ENCODE results near the gene GRK5.

DNA sequence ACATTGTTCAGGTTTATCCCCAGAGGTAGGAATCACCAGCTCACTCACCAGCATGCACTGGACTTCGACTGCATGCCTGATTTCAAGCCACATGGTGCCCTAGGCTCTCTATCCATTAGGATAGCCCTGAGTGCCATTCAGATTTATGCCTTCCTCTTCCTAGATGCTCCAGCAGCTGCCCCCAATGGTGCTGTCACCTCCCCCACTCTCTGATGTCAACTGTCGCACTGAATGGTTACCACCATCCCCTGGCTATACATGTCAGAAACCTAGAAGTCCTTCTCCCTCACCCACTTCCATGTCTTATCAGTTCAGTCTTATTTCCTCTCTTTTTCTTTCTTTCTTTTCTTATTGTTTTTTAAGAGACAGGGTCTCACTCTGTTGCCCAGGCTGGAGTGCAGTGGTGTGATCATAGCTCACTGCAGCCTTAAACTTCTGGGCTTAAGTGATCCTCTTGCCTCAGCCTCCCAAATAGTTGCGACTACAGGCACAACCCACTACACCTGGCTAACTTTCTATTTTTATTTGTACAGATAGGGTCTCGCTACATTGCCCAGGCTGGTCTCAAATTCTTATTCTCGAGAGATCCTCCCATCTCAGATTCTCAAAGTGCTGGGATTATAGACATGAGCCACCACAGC is 44.8 kb upstream of the GRK5 start:
- TF ChIP-seq, protein P1, sequence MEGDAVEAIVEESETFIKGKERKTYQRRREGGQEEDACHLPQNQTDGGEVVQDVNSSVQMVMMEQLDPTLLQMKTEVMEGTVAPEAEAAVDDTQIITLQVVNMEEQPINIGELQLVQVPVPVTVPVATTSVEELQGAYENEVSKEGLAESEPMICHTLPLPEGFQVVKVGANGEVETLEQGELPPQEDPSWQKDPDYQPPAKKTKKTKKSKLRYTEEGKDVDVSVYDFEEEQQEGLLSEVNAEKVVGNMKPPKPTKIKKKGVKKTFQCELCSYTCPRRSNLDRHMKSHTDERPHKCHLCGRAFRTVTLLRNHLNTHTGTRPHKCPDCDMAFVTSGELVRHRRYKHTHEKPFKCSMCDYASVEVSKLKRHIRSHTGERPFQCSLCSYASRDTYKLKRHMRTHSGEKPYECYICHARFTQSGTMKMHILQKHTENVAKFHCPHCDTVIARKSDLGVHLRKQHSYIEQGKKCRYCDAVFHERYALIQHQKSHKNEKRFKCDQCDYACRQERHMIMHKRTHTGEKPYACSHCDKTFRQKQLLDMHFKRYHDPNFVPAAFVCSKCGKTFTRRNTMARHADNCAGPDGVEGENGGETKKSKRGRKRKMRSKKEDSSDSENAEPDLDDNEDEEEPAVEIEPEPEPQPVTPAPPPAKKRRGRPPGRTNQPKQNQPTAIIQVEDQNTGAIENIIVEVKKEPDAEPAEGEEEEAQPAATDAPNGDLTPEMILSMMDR (conservative IDR thresholded peaks at IDR 0.05; ENCODE audit: low read depth, low read length): no peak
- TF ChIP-seq EZH2 (IDR thresholded peaks at IDR 0.05; ENCODE audit: low read length, unreplicated experiment): no peak
